OCI-LY1 (cell line): ENCODE results near the gene PTPRJ.

Source experiments
- H2AFZ ChIP-seq: fragments of 200-600 bp; sonication (generic), shearing (Covaris generic); 2 replicates; pipeline ENCODE4 v1.6.0; 2014; ENCODE audit warnings: antibody characterized with exemption, mild to moderate bottlenecking, low read length
- H3F3A ChIP-seq: fragments of 200-600 bp; sonication (generic), shearing (Covaris generic); 2 replicates; pipeline ENCODE4 v1.6.0; 2014; ENCODE audit warnings: mild to moderate bottlenecking, antibody characterized with exemption, low read length, moderate library complexity; ENCODE audit not compliant: insufficient read depth
- H3K27ac ChIP-seq: fragments of 200-600 bp; sonication (generic); 2 replicates; pipeline ENCODE4 v1.5.1; 2014; ENCODE audit warnings: low read length, mixed run types, mild to moderate bottlenecking, low read depth; ENCODE audit not compliant: poor library complexity, severe bottlenecking
- H3K27me3 ChIP-seq: fragments of 200-600 bp; sonication (generic); 2 replicates; pipeline ENCODE4 v1.6.0; 2014; ENCODE audit warnings: antibody characterized with exemption, mild to moderate bottlenecking, low read length, moderate library complexity; ENCODE audit not compliant: insufficient read depth
- H3K36me3 ChIP-seq: fragments of 200-600 bp; sonication (generic); 2 replicates; pipeline ENCODE4 v1.6.1; 2014; ENCODE audit warnings: mild to moderate bottlenecking, antibody characterized with exemption, low read length, moderate library complexity, mixed read lengths; ENCODE audit not compliant: insufficient read depth
- H3K4me1 ChIP-seq: fragments of 200-600 bp; sonication (generic); 2 replicates; pipeline ENCODE4 v1.5.1; 2014; ENCODE audit warnings: mild to moderate bottlenecking, low read length, moderate library complexity; ENCODE audit not compliant: insufficient read depth, severe bottlenecking
- H3K4me2 ChIP-seq: fragments of 200-600 bp; sonication (generic), shearing (Covaris generic); 2 replicates; pipeline ENCODE4 v1.6.1; 2014; ENCODE audit warnings: low read length
- H3K4me3 ChIP-seq: fragments of 200-600 bp; sonication (generic); 2 replicates; pipeline ENCODE4 v1.5.1; 2014; ENCODE audit warnings: low read length, low read depth, mild to moderate bottlenecking, mixed read lengths; ENCODE audit not compliant: poor library complexity, severe bottlenecking
- H3K79me2 ChIP-seq: fragments of 200-600 bp; shearing (Covaris generic); 2 replicates; pipeline ENCODE4 v1.6.1; 2016; ENCODE audit warnings: mixed run types, low read length, mixed read lengths; ENCODE audit not compliant: insufficient read depth
- H3K9ac ChIP-seq: fragments of 200-600 bp; sonication (generic), shearing (Covaris generic); 2 replicates; pipeline ENCODE4 v1.6.1; 2014; ENCODE audit warnings: mild to moderate bottlenecking, low read length, mixed read lengths
- H3K9me2 ChIP-seq: fragments of 200-600 bp; sonication (generic), shearing (Covaris generic); 2 replicates; pipeline ENCODE4 v1.6.1; 2014; ENCODE audit warnings: low read depth, mild to moderate bottlenecking, low read length, mixed read lengths
- H3K9me3 ChIP-seq: fragments of 200-600 bp; shearing (Covaris generic); 2 replicates; pipeline ENCODE4 v1.6.1; 2014; ENCODE audit warnings: low read length, mixed read lengths
- H4K20me1 ChIP-seq: fragments of 200-600 bp; sonication (generic), shearing (Covaris generic); 2 replicates; pipeline ENCODE4 v1.6.0; 2016; ENCODE audit warnings: mild to moderate bottlenecking, low read length; ENCODE audit not compliant: insufficient read depth
- CTCF ChIP-seq: fragments of 200-600 bp; sonication (generic), shearing (Covaris generic); IDR thresholded peaks from 2 replicates; pipeline ENCODE4 v1.5.1; 2017; ENCODE audit warnings: mild to moderate bottlenecking, antibody characterized with exemption, low read length, moderate library complexity, mixed read lengths
- EZH2 ChIP-seq: fragments of 200-600 bp; sonication (generic), shearing (Covaris generic); IDR thresholded peaks from 2 replicates; pipeline ENCODE4 v1.8.0; 2017; ENCODE audit warnings: borderline replicate concordance, mixed run types, mild to moderate bottlenecking, antibody characterized with exemption, low read length, moderate library complexity, mixed read lengths

The PTPRJ gene

GRCh38 chr11:48082771-48083170 lies 102.4 kb downstream of the PTPRJ start:
- Histone ChIP-seq H3K4me1 (peaks cover 84% of the 10 kb centered on the region), H3K4me2 (no peak overlapping the region), H3K27me3 (no peaks in the 10 kb centered on the region), H3K79me2 (peaks cover 77% of the 10 kb centered on the region), H3K4me3 (no peak overlapping the region), H3F3A (peaks cover 2% of the 10 kb centered on the region; the same call in 1 of the 2 replicates), H3K9me2 (no peaks in the 10 kb centered on the region), H2AFZ (no peak overlapping the region), H3K27ac (no peak overlapping the region), H3K9ac (no peak overlapping the region), H4K20me1 (no peaks in the 10 kb centered on the region), H3K36me3 (peaks cover 37% of the 10 kb centered on the region), H3K9me3 (no peaks in the 10 kb centered on the region)
- TF ChIP-seq CTCF (no peak), EZH2 (no peak)

- H3K4me2 ChIP-seq = no peak overlapping the region
- no peaks in the 10 kb centered on the region for H3K9me2 ChIP-seq
- peaks cover 6% of the 10 kb centered on the region; the same call in 1 of the 2 replicates for H3F3A ChIP-seq
- peaks cover 34% of the 10 kb centered on the region for H3K36me3 ChIP-seq
- H3K9me3 ChIP-seq = no peaks in the 10 kb centered on the region
- no peak overlapping the region for H3K9ac ChIP-seq
- peak overlapping the region; percentile 38 for H3K27ac ChIP-seq
- H3K4me1 ChIP-seq = peaks cover 84% of the 10 kb centered on the region
- TF ChIP-seq CTCF (no peak), EZH2 (no peak)
- no peak overlapping the region for H3K4me3 ChIP-seq
- no peak overlapping the region for H2AFZ ChIP-seq
- H3K27me3 ChIP-seq = no peaks in the 10 kb centered on the region
- no peaks in the 10 kb centered on the region for H4K20me1 ChIP-seq
- peaks cover 79% of the 10 kb centered on the region for H3K79me2 ChIP-seq
These were observed 103.1 kb downstream of the PTPRJ start for GRCh38 chr11:48083421-48083820.

GRCh38 chr11:48085688-48086087 lies 105.3 kb downstream of the PTPRJ start:
- Histone ChIP-seq H3K4me2 (peak overlapping the region; percentile 1; the same call in 1 of the 2 replicates), H3K9ac (no peak overlapping the region), H3K9me2 (no peaks in the 10 kb centered on the region), H4K20me1 (no peaks in the 10 kb centered on the region), H2AFZ (no peak overlapping the region), H3K4me1 (peaks cover 84% of the 10 kb centered on the region), H3K4me3 (no peak overlapping the region), H3K27me3 (no peaks in the 10 kb centered on the region), H3K79me2 (peaks cover 83% of the 10 kb centered on the region), H3F3A (peaks cover 12% of the 10 kb centered on the region; the same call in 1 of the 2 replicates), H3K36me3 (peaks cover 30% of the 10 kb centered on the region), H3K9me3 (no peaks in the 10 kb centered on the region), H3K27ac (peak overlapping the region; percentile 81)
- TF ChIP-seq EZH2 (no peak), CTCF (no peak)
